HG02798 (cell line): ENCODE measurements around the gene PLEKHG7.
"Not testable (repeated sequence)": the region's sequence is repeated elsewhere in the genome, so short reads cannot be mapped to it uniquely, and the experiment has no call there.

Experiments used
- ATAC-seq: cut with Tn5 transposase; IDR thresholded peaks from one replicate; pipeline ENCODE4 v1.9.1; 2021; ENCODE audit warnings: mild to moderate bottlenecking; ENCODE audit not compliant: unreplicated experiment, poor library complexity

The PLEKHG7 gene

DNA sequence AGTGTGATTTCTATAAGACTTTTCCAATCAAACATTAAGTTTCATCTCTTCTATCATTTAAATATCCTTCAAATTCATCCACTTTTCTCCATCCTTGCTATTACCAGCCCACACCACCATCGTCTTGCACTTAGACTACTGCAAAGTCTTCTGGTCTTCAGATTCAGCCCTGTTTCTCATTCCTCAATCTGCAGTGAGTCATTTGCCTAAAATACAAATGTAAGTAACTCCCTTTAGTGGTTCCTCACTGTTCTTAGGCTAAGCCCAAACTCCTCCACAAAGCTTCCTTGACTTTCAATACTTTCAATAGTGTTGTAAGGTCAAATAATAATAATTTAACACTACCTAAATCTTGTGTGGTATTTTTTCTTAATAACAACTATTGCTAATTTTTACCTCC lies 83.3 kb downstream of the PLEKHG7 start:
- ATAC-seq, result no peak

DNA sequence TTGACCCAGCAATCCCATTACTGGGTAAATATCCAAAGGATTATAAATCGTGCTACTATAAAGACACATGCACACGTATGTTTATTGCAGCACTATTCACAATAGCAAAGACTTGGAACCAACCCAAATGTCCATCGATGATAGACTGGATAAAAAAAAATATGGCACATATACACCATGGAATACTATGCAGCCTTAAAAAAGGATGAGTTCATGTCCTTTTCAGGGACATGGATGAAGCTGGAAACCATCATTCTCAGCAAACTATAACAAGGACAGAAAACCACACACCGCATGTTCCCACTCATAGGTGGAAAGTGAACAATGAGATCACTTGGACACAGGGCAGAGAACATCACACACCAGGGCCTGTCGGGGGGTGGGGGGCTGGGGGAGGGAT lies 91.6 kb downstream of the PLEKHG7 start:
- not testable (repeated sequence) for ATAC-seq

DNA sequence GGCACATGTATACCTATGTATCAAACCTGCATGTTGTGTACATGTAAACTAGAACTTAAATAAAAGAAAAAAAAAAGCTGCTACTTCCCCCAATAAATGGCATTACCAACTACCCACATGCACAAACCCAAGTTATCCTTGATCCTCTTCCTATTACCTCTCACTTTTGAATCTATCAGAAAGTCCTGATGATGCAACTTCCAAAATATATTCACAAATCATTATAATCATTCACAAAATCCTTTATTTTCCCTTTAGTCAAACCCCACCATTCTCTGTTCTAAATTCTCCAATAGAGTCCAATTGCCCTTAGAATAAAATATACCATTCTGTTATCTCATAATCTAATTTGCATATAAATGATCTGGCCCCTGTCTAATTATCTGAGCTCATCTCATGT lies 92.0 kb downstream of the PLEKHG7 start:
- no peak for ATAC-seq

DNA sequence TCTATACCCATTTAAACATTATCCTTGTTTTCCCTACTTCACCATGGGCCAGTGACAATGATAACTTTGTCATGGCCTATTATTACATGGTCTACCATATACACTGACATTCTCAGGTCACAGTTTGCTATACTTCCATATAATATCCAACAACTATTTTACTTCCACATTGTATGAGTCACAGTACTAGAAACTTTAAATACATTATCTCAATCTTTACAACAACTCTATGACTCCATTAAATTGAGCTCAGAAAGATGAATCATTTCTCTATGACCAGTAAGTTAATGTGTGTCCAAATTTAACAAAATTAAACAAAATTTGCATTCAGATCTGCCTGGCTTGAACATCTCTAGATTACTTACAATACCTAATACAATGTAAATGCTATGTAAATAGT lies 93.9 kb downstream of the PLEKHG7 start:
- ATAC-seq, result no peak

DNA sequence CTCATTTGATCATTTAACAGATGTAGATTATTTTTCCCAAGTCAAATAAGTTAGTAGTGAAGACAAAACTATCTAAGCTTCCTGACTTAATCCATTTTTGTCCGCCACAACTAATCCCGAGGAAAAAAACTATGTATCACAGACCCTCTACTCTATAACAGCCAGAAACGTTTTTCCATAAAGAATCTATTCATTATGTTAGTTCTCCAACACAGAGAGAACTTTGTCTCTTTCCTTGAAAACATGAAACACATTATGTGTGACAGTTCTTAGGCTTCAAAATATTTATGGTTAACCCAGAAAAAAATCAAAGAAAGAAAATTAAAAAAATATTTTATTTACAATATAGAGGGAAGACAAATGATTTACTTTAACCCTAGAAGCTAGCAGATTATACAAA lies 100.1 kb downstream of the PLEKHG7 start:
- no peak for ATAC-seq

DNA sequence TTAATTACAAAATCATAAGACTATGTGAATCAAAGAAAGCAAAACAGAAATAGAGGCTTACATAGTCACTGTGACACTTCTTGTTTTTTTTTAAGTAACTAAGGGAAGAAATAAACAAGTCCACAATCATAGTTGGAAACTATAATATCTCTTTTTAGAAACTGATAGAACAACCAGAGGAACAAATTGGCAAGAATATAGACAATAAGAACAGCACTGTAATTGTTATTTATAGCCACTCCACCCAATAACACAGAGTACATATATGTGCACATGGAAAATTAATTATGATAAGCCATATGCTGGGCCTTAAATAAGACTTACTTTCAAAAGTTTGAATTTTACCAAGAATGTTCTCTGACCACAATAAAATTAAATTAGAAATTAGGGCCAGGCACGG lies 101.1 kb downstream of the PLEKHG7 start:
- no peak for ATAC-seq

DNA sequence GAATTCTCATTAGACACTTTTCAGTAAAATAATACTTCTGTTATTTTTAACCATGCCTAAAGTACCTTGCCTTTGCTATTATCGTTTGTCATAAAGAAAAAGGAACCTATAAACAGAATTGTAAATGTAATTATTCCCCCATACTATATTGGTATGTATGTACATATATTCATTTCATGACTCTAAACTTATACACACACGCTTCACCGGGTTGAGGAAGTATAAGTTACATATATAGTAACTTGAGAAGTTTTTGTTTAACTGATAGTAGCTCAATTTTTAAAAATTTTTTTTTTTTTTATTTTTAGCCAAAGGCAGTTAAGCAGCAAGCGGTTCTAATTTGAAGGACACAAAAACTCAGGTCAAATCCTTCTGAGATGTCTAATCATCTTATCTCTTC lies 107.6 kb downstream of the PLEKHG7 start:
- ATAC-seq, result no peak

DNA sequence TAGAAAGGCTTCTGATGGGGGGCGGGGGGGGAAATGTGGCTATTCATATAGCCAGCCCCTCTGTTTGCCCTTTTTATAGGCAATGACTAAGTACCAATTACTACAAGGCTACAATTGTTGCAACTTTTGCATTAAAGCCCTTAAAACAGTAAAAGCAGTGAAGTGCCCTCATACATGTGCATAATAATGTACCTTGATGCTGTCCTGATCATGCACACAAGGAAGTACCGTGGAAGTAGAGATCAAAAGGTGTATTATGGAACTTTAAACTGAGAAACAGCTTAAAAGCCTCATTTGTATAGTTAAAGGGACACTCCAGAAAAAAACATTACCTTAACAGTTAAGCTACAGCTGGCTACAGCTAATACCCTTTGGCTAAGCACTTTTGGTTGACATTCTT lies 111.8 kb downstream of the PLEKHG7 start:
- no peak for ATAC-seq

DNA sequence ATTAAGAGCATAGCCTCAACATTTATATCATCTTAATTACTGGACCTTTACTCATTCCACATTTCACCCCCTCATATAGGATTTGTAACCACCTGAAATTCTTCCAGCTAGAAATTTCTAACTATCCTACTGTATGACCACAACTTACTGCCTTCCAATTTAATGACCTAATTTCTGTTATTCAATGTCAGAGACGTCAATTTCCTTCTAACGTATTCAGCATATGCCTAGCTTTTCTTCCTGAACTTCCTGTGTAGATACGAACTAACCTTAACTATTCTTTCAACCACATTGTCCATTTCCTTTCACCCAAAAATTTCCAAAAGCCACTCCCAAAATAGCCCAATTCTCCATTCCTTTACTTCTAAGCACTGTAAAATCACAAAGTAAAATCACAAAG lies 118.4 kb downstream of the PLEKHG7 start:
- ATAC-seq, result no peak
